Measurements from ENCODE around the gene FAM114A2. TPM values are rescaled to one million over a fixed set of nuclear protein-coding genes. Genes with fewer than 3 reads are reported as not detected.

The FAM114A2 gene
- total RNA-seq, 6 experiments from 2014 or later = 5.0 to 20.2 (median 15.5) TPM

DNA sequence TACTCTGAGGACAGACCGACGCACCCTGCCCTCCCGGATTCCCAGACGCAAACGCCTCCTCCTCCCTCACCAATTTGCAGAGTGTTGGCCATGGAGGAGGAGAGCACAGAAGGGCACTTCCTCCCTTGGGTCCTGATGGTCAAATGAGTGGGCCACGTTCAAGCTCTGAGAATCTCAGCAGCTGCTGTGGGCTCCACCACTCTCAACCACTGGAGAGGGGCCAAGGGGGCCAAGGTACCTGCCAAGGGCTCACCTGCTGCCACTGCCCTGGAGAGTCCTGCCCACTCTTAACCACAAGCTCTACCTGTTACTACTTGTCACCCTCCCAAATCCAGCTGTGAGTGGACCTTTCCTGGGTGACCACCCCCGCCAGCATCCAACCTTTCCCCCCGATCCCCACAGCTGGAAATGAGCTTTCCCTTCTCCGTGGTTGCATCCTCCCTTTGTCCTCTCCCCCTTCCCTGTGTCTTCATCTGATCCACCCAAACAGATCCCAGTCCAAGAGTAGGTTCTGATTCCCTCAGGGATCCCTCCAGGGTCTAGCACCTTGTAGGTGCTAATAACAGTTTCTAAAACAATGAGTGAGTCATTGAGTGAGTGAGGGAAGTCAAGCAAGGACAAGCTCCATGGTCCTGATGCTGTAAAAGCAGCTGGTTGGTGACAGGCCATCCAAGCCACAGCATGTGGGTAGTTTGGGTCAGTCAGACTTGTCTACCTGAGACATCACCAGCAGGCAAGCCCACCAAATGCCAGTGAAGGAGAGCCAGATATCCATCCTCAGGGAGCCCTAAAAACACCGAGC lies 69.7 kb downstream of the FAM114A2 start:
- H3K36me3 ChIP-seq = no peaks in the 10 kb centered on the region
- DNase-seq (no peak), ATAC-seq (no peak)
- H3K27ac ChIP-seq = no peak overlapping the region
- H3K4me1 ChIP-seq = no peaks in the 10 kb centered on the region
- no peak overlapping the region for H3K4me3 ChIP-seq
- no peaks in the 10 kb centered on the region for H3K27me3 ChIP-seq
- no peak for TF ChIP-seq POLR2A (IDR thresholded peaks at IDR 0.05)
- TF ChIP-seq, protein P1, sequence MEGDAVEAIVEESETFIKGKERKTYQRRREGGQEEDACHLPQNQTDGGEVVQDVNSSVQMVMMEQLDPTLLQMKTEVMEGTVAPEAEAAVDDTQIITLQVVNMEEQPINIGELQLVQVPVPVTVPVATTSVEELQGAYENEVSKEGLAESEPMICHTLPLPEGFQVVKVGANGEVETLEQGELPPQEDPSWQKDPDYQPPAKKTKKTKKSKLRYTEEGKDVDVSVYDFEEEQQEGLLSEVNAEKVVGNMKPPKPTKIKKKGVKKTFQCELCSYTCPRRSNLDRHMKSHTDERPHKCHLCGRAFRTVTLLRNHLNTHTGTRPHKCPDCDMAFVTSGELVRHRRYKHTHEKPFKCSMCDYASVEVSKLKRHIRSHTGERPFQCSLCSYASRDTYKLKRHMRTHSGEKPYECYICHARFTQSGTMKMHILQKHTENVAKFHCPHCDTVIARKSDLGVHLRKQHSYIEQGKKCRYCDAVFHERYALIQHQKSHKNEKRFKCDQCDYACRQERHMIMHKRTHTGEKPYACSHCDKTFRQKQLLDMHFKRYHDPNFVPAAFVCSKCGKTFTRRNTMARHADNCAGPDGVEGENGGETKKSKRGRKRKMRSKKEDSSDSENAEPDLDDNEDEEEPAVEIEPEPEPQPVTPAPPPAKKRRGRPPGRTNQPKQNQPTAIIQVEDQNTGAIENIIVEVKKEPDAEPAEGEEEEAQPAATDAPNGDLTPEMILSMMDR (IDR thresholded peaks at IDR 0.05) = no peak
- intact Hi-C loops (cut with DNase I) = loop anchor here (10.0 kb wide), 2 partner anchors 474 to 1434 kb away; partner anchors contain the start of gene GRIA1 (in 1 of the 2)
- H3K9me3 ChIP-seq = no peaks in the 10 kb centered on the region
- 53% methylated on average over 3 of the region's 10 CpGs for WGBS (ENCODE audit: insufficient coverage, low coverage, low lambda C conversion rate, missing lambda C conversion rate)

DNA sequence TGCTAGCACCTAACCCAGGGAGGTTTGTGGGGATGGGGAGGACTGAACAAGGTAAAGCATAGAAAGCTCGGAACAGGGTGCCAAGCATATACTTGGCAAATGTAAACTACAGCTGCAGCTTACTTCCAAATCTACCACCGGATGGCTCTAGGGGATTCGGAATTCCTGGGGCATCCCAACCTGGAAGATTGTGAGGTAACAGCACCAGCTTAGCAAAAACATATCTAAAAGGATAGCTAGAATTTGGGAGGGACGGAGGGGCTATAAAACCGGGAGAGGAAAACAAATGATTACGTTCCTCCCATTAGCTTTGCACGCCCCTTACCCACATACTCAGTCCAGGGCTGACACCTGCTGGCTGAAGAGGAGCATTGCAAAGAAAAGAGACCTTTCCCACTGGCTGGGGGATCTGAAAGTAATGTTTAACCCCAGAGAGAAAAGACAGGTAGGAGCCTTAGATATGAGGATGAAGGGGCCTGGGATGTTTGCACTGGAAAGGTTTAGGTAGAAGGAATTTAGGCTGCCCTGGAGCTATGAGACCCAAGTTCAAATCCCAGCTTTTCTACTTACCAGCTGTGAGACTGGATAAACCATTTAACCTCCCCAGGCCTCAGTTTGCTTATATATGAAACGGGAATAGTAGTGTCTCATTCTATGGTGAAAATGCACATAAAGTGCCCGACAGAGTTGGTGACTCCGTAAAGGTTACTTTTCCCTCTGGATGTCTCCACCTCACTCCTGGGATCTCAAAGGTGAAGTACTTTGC lies 73.6 kb downstream of the FAM114A2 start:
- intact Hi-C loops (cut with DNase I) = loop anchor here (10.0 kb wide), 2 partner anchors 470 to 1430 kb away; partner anchors contain the start of gene GRIA1 (in 1 of the 2)
- DNase-seq = peak in 1 of 3 donors; percentile 35
- H3K36me3 ChIP-seq = no peaks in the 10 kb centered on the region

DNA sequence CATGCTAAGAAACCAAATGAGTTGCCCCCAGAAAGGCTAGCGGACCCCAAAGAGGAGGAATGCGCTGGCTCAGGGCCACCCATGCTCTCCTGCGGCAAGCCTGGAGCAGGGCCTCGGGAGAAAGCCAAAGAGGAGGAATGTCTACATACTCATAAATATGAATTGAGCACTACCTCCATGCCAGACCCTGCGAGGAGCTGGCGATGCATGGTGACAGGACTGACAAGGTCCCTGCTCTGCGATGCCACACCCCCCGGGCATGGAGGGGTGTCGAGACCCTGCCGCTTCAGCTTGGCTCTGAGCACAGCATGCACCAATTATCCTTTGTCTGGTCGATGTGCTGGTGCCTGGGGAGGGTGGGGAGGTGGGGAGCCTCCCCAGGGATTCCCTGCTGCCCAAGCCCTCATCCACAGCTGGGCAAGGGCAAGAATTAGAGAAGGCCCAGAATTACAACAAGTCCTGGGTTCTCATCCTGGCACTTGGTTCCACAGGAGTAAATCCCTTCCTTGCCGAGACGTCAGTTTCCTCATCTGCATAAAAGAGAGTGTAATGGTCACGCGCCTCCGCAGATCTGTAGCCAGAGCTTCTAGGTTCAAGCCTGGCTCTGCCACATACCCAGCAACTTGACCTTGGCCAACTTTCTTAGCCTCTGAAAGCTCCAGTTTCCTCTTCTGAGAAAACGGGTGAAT lies 74.4 kb downstream of the FAM114A2 start:
- TF ChIP-seq POLR2A (IDR thresholded peaks at IDR 0.05) = no peak
- TF ChIP-seq, protein P1 (IDR thresholded peaks at IDR 0.05) = no peak
- WGBS (ENCODE audit: insufficient coverage, low coverage, low lambda C conversion rate, missing lambda C conversion rate) = 83% methylated on average over 9 of the region's 17 CpGs
- Histone ChIP-seq H3K27me3 (no peaks in the 10 kb centered on the region), H3K4me1 (no peaks in the 10 kb centered on the region), H3K9me3 (no peaks in the 10 kb centered on the region), H3K27ac (no peak overlapping the region), H3K36me3 (no peaks in the 10 kb centered on the region), H3K4me3 (no peak overlapping the region)
- intact Hi-C loops (cut with DNase I) = loop anchor here (10.0 kb wide), 2 partner anchors 470 to 1430 kb away; partner anchors contain the start of gene GRIA1 (in 1 of the 2)
- DNase-seq = no peak
- ATAC-seq = no peak

More for the DNA sequence above, 73.6 kb downstream of the FAM114A2 start:
- Histone ChIP-seq H3K4me1 (no peaks in the 10 kb centered on the region), H3K4me3 (no peak overlapping the region), H3K27me3 (no peaks in the 10 kb centered on the region), H3K27ac (no peak overlapping the region), H3K9me3 (no peaks in the 10 kb centered on the region)
- peak; percentile 86 to 89 (median 88) for ATAC-seq
- WGBS (ENCODE audit: insufficient coverage, low coverage, low lambda C conversion rate, missing lambda C conversion rate) = 13% methylated on average over 10 of the region's 10 CpGs
- TF ChIP-seq POLR2A (IDR thresholded peaks at IDR 0.05) = no peak
- TF ChIP-seq, protein P1 (IDR thresholded peaks at IDR 0.05) = peak; percentile 78 to 86 (median 82)

Data from right lobe of liver (tissue), 6 donors.